Measurements from ENCODE around the gene IL9. TPM values are rescaled to one million over a fixed set of nuclear protein-coding genes. Genes with fewer than 3 reads are reported as not detected.

Gene IL9
- total RNA-seq, 1 experiment from 2014 or later = not detected

DNA sequence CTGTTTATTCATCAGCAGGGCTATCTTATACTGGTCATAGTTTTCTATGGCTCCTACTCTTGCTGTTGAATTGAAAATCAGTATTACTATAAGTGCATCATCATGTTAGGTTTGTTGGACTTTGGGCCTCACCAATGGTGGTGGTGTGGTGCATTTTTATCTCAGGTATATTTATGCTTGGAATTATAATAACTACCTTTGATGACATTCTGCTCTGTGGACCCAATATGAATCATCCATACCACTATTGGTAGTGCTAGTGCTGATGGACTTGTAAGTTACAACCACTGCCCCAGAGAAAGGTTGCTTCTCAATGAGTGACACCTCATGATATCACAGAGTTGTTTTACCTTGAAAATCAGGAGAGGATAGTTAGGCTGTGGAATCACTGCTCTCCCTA lies 28.0 kb downstream of the IL9 start:
- ChIA-PET CTCF (no interaction called here), POLR2A (ENCODE audit: unreplicated experiment) (no interaction called here)
- no peaks in the 10 kb centered on the region for H4K20me1 ChIP-seq (ENCODE audit: insufficient read depth)
- no peak overlapping the region for H3K27ac ChIP-seq
- H3K27me3 ChIP-seq (ENCODE audit: insufficient read depth, low read depth) = peaks cover 75% of the 10 kb centered on the region
- H3F3A ChIP-seq (ENCODE audit: insufficient read depth, low read depth) = no peaks in the 10 kb centered on the region
- H3K79me2 ChIP-seq (ENCODE audit: low read depth) = no peaks in the 10 kb centered on the region
- H2AFZ ChIP-seq = no peak overlapping the region
- 0 out of 2 replicates have a peak, but pooled peaks cover 4% of the 10 kb centered on the region for H3K9me2 ChIP-seq (ENCODE audit: insufficient read depth)
- H3K4me3 ChIP-seq = no peak overlapping the region
- H3K4me2 ChIP-seq = no peak overlapping the region
- no peak for DNase-seq
- no peaks in the 10 kb centered on the region for H3K4me1 ChIP-seq (replicated peaks; ENCODE audit: insufficient read depth)
- H3K9me3 ChIP-seq (ENCODE audit: insufficient read depth, low read depth) = no peaks in the 10 kb centered on the region
- no peaks in the 10 kb centered on the region for H3K36me3 ChIP-seq (ENCODE audit: low read depth)
- no TSS peak for BruUV-seq (replicated peaks)
- intact Hi-C loops (cut with micrococcal nuclease; ENCODE audit: unreplicated experiment) = no loop called here
- no peak for TF ChIP-seq EZH2 (IDR thresholded peaks at IDR 0.05; ENCODE audit: low read depth)

DNA sequence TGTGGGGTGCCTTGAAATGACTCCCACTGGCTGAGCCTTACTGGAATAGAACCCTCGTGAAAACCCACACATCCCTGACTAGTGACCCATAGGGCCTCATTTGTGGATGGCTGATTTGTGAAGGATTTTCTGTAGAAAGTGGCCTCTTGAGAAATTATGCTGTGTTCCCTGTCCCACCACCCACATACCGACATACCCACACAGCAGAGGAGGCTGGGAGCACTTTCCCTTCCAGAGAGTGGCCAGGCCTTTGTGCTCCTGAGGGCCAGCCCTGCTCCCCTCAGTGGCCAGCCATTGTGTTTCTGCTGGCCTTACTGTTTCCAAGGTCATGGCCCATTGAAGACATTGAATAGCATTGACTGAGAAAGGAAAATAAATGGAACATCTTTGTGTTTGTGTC lies 29.6 kb downstream of the IL9 start:
- Histone ChIP-seq H3K36me3 (ENCODE audit: low read depth) (no peaks in the 10 kb centered on the region), H2AFZ (no peak overlapping the region), H3K9me3 (ENCODE audit: insufficient read depth, low read depth) (no peaks in the 10 kb centered on the region), H4K20me1 (ENCODE audit: insufficient read depth) (no peaks in the 10 kb centered on the region), H3K4me3 (no peak overlapping the region), H3K4me1 (replicated peaks; ENCODE audit: insufficient read depth) (no peaks in the 10 kb centered on the region), H3K4me2 (no peak overlapping the region), H3K27me3 (ENCODE audit: insufficient read depth, low read depth) (peaks cover 68% of the 10 kb centered on the region), H3K27ac (no peak overlapping the region), H3F3A (ENCODE audit: insufficient read depth, low read depth) (no peaks in the 10 kb centered on the region), H3K79me2 (ENCODE audit: low read depth) (no peaks in the 10 kb centered on the region), H3K9me2 (ENCODE audit: insufficient read depth) (0 out of 2 replicates have a peak, but pooled peaks cover 4% of the 10 kb centered on the region)
- CTCF ChIA-PET = no interaction called here
- no peak for TF ChIP-seq EZH2 (IDR thresholded peaks at IDR 0.05; ENCODE audit: low read depth)
- TF ChIP-seq, protein P1, sequence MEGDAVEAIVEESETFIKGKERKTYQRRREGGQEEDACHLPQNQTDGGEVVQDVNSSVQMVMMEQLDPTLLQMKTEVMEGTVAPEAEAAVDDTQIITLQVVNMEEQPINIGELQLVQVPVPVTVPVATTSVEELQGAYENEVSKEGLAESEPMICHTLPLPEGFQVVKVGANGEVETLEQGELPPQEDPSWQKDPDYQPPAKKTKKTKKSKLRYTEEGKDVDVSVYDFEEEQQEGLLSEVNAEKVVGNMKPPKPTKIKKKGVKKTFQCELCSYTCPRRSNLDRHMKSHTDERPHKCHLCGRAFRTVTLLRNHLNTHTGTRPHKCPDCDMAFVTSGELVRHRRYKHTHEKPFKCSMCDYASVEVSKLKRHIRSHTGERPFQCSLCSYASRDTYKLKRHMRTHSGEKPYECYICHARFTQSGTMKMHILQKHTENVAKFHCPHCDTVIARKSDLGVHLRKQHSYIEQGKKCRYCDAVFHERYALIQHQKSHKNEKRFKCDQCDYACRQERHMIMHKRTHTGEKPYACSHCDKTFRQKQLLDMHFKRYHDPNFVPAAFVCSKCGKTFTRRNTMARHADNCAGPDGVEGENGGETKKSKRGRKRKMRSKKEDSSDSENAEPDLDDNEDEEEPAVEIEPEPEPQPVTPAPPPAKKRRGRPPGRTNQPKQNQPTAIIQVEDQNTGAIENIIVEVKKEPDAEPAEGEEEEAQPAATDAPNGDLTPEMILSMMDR (conservative IDR thresholded peaks at IDR 0.05) = no peak
- no peak for DNase-seq
- intact Hi-C loops (cut with micrococcal nuclease; ENCODE audit: unreplicated experiment) = no loop called here
- BruUV-seq (replicated peaks) = no TSS peak
- POLR2A ChIA-PET (ENCODE audit: unreplicated experiment) = no interaction called here

DNA sequence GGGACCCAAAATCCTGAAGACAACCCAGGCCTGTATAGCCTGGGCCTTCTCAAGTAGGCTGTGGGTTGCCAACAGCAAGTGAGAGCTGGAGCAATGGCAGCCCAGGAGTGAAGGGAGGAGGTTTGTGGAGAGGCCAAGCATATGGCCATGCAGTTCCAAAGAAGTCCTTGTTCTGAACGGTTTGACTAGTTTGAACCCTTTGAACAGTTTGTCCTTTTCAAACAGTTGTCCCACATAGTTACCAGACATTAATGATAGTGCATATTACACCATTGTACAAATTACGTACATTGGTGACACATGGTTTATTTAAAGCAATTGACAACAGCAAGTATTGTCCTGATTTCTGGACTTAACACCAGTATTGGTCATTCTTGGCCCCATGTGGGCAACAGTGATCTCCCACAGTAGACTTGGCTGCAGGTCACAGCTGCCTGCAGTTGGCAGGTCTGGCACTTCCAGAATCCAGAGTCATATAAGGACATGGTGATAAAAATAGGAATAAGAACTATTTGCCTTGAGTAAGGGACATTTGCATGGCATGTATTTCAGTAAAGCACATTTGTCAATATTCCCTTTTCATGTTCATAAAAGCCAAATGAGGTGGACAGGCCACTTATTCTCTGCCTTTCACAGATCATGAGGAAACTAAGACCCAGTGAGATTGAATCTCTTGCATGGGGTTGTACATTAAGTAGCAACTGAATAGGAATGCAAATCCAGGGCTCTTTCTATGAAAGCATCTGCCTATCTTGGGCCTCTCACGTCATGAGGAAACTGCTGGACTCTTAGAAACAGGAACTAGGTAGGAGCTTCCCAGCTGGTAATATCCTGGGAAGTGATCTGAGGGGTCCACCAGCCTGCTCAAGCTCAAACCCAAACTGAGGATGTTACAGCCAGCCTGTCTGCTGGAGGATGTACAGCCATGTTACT lies 30.9 kb downstream of the IL9 start:
- DNase-seq = no peak
- H3K4me3 ChIP-seq = no peak overlapping the region
- TF ChIP-seq, protein P1 (conservative IDR thresholded peaks at IDR 0.05) = no peak
- no peak for TF ChIP-seq EZH2 (IDR thresholded peaks at IDR 0.05; ENCODE audit: low read depth)
- no peaks in the 10 kb centered on the region for H3K9me3 ChIP-seq (ENCODE audit: insufficient read depth, low read depth)
- H3K9me2 ChIP-seq (ENCODE audit: insufficient read depth) = 0 out of 2 replicates have a peak, but pooled peaks cover 4% of the 10 kb centered on the region
- POLR2A ChIA-PET (ENCODE audit: unreplicated experiment) = no interaction called here
- H3K27me3 ChIP-seq (ENCODE audit: insufficient read depth, low read depth) = peaks cover 64% of the 10 kb centered on the region
- intact Hi-C loops (cut with micrococcal nuclease; ENCODE audit: unreplicated experiment) = no loop called here
- H4K20me1 ChIP-seq (ENCODE audit: insufficient read depth) = no peaks in the 10 kb centered on the region
- no peaks in the 10 kb centered on the region for H3K4me1 ChIP-seq (replicated peaks; ENCODE audit: insufficient read depth)
- H3K4me2 ChIP-seq = no peak overlapping the region
- no TSS peak for BruUV-seq (replicated peaks)
- H3F3A ChIP-seq (ENCODE audit: insufficient read depth, low read depth) = no peaks in the 10 kb centered on the region
- H3K36me3 ChIP-seq (ENCODE audit: low read depth) = no peaks in the 10 kb centered on the region
- H3K79me2 ChIP-seq (ENCODE audit: low read depth) = no peaks in the 10 kb centered on the region
- CTCF ChIA-PET = no interaction called here
- H2AFZ ChIP-seq = no peak overlapping the region
- H3K27ac ChIP-seq = no peak overlapping the region
